A549 (cell line): ENCODE data around the gene TRAPPC5.

Source experiments
- EHF ChIP-seq: fragments of 250-450 bp; sonication (Bioruptor Pico); IDR thresholded peaks from 2 replicates; pipeline ENCODE4 v1.5.0; 2020; ENCODE audit warnings: mild to moderate bottlenecking
- EP300 ChIP-seq, 2 experiments: fragments of >200 bp; sonication (Bioruptor Twin); formaldehyde crosslinking; IDR thresholded peaks; 2 replicates in 1 of 2; 3 replicates in 1 of 2; pipeline ENCODE4 v1.6.1; 2016 to 2017
- MAZ ChIP-seq: fragments of 150-350 bp; IDR thresholded peaks from 2 replicates; pipeline ENCODE4 v1.6.1; 2014; ENCODE audit warnings: antibody characterized with exemption, low read depth, low read length, borderline replicate concordance
- PHF8 ChIP-seq: fragments of 200-600 bp; sonication (generic); IDR thresholded peaks from 2 replicates; pipeline ENCODE4 v1.6.1; 2016; ENCODE audit warnings: low read depth, mild to moderate bottlenecking, antibody characterized with exemption, moderate library complexity, borderline replicate concordance
- POLR2A ChIP-seq: IDR thresholded peaks from 2 replicates; pipeline ENCODE4 v1.6.1; 2012; ENCODE audit warnings: mild to moderate bottlenecking, low read length
- RAD21 ChIP-seq, 2 experiments: fragments of >200 bp in 1 of 2; sonication (Bioruptor Twin) in 1 of 2; formaldehyde crosslinking in 1 of 2; IDR thresholded peaks in 1 of 2; conservative IDR thresholded peaks in 1 of 2; 2 replicates in 1 of 2; 3 replicates in 1 of 2; pipeline ENCODE4 v1.6.1; 2012 to 2018; ENCODE audit warnings: inconsistent platforms in 1 of 2
- SMC3 ChIP-seq: fragments of >200 bp; sonication (Bioruptor Twin); formaldehyde crosslinking; IDR thresholded peaks from 3 replicates; pipeline ENCODE4 v1.6.1; 2018; ENCODE audit warnings: inconsistent platforms
- TF ChIP-seq, protein P1 (sequence below): fragments of >200 bp; sonication (Bioruptor Twin); formaldehyde crosslinking; IDR thresholded peaks from 3 replicates; pipeline ENCODE4 v1.6.1; 2016
- TF ChIP-seq, protein P2 (sequence below): fragments of >200 bp; sonication (Bioruptor Twin); formaldehyde crosslinking; IDR thresholded peaks from 3 replicates; pipeline ENCODE4 v1.5.1; 2016
- TF ChIP-seq, protein P3 (sequence below): IDR thresholded peaks from 2 replicates; pipeline ENCODE4 v1.6.1; 2012; ENCODE audit warnings: low read depth, borderline replicate concordance
- TF ChIP-seq, protein P4 (sequence below): fragments of 200-600 bp; sonication (generic); IDR thresholded peaks from 2 replicates; pipeline ENCODE4 v1.6.1; 2016; ENCODE audit warnings: antibody characterized with exemption, mild to moderate bottlenecking, moderate library complexity

DNA sequence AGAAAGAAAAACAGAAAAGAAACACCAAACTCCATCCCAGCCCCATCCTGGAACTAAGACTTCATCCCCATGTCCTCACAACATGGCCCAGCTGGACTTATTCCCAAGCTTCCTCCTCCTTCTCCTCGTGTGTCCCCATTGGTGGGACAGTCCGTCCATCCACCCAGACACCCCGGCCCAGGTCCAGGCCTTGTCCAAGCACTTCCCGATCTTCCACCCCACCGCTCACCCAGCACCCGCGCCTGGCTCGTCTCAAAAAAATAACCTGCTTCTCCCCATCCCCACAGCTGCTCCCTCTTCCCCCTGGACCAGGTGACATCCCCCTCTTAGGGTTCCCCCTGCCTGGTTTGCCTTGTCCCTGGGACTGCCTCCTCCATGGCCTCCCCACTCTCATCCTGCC, 22.7 kb downstream of the TRAPPC5 start:
- TF ChIP-seq, protein P1, sequence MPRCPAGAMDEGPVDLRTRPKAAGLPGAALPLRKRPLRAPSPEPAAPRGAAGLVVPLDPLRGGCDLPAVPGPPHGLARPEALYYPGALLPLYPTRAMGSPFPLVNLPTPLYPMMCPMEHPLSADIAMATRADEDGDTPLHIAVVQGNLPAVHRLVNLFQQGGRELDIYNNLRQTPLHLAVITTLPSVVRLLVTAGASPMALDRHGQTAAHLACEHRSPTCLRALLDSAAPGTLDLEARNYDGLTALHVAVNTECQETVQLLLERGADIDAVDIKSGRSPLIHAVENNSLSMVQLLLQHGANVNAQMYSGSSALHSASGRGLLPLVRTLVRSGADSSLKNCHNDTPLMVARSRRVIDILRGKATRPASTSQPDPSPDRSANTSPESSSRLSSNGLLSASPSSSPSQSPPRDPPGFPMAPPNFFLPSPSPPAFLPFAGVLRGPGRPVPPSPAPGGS, result no peak
- TF ChIP-seq, protein P2, sequence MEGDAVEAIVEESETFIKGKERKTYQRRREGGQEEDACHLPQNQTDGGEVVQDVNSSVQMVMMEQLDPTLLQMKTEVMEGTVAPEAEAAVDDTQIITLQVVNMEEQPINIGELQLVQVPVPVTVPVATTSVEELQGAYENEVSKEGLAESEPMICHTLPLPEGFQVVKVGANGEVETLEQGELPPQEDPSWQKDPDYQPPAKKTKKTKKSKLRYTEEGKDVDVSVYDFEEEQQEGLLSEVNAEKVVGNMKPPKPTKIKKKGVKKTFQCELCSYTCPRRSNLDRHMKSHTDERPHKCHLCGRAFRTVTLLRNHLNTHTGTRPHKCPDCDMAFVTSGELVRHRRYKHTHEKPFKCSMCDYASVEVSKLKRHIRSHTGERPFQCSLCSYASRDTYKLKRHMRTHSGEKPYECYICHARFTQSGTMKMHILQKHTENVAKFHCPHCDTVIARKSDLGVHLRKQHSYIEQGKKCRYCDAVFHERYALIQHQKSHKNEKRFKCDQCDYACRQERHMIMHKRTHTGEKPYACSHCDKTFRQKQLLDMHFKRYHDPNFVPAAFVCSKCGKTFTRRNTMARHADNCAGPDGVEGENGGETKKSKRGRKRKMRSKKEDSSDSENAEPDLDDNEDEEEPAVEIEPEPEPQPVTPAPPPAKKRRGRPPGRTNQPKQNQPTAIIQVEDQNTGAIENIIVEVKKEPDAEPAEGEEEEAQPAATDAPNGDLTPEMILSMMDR, result no peak
- no peak for TF ChIP-seq PHF8
- TF ChIP-seq, protein P3, sequence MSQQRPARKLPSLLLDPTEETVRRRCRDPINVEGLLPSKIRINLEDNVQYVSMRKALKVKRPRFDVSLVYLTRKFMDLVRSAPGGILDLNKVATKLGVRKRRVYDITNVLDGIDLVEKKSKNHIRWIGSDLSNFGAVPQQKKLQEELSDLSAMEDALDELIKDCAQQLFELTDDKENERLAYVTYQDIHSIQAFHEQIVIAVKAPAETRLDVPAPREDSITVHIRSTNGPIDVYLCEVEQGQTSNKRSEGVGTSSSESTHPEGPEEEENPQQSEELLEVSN, result no peak
- no peak for TF ChIP-seq MAZ
- TF ChIP-seq POLR2A, result no peak
- TF ChIP-seq, protein P4, sequence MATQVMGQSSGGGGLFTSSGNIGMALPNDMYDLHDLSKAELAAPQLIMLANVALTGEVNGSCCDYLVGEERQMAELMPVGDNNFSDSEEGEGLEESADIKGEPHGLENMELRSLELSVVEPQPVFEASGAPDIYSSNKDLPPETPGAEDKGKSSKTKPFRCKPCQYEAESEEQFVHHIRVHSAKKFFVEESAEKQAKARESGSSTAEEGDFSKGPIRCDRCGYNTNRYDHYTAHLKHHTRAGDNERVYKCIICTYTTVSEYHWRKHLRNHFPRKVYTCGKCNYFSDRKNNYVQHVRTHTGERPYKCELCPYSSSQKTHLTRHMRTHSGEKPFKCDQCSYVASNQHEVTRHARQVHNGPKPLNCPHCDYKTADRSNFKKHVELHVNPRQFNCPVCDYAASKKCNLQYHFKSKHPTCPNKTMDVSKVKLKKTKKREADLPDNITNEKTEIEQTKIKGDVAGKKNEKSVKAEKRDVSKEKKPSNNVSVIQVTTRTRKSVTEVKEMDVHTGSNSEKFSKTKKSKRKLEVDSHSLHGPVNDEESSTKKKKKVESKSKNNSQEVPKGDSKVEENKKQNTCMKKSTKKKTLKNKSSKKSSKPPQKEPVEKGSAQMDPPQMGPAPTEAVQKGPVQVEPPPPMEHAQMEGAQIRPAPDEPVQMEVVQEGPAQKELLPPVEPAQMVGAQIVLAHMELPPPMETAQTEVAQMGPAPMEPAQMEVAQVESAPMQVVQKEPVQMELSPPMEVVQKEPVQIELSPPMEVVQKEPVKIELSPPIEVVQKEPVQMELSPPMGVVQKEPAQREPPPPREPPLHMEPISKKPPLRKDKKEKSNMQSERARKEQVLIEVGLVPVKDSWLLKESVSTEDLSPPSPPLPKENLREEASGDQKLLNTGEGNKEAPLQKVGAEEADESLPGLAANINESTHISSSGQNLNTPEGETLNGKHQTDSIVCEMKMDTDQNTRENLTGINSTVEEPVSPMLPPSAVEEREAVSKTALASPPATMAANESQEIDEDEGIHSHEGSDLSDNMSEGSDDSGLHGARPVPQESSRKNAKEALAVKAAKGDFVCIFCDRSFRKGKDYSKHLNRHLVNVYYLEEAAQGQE, result no peak
- TF ChIP-seq SMC3, result no peak
- TF ChIP-seq EHF (CRISPR knock-in tag), result no peak
- TF ChIP-seq EP300 (IDR thresholded peaks at IDR 0.05), result no peak
- no peak for TF ChIP-seq RAD21 (conservative IDR thresholded peaks at IDR 0.05 in 1 of 2, IDR thresholded peaks at IDR 0.05 in 1 of 2)
